Measurements from ENCODE around the gene CDH8.

DNA sequence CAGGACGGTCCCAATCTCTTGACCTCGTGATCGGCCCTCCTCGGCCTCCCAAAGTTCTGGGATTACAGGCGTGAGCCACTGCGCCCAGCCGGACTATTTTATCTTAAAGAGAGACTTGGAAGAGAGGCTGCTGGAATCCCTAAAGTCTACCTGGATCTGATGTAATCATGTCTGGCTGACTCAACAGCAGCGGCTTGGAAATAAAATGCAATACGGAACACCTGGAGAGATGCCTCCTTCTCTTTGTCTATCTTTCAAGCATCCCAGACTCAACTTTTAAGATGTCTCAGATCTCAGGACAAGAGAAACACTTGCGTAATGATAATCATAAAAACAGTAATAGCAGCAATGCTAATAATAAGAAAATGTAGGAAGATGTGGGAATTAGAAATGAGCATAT is 95.6 kb downstream of the CDH8 start:
- TF ChIP-seq, protein P1, sequence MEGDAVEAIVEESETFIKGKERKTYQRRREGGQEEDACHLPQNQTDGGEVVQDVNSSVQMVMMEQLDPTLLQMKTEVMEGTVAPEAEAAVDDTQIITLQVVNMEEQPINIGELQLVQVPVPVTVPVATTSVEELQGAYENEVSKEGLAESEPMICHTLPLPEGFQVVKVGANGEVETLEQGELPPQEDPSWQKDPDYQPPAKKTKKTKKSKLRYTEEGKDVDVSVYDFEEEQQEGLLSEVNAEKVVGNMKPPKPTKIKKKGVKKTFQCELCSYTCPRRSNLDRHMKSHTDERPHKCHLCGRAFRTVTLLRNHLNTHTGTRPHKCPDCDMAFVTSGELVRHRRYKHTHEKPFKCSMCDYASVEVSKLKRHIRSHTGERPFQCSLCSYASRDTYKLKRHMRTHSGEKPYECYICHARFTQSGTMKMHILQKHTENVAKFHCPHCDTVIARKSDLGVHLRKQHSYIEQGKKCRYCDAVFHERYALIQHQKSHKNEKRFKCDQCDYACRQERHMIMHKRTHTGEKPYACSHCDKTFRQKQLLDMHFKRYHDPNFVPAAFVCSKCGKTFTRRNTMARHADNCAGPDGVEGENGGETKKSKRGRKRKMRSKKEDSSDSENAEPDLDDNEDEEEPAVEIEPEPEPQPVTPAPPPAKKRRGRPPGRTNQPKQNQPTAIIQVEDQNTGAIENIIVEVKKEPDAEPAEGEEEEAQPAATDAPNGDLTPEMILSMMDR (conservative IDR thresholded peaks at IDR 0.05; ENCODE audit: low read depth, low read length): no peak
- no peak for TF ChIP-seq EZH2 (IDR thresholded peaks at IDR 0.05; ENCODE audit: borderline replicate concordance, low read depth, low read length, poor library complexity, severe bottlenecking)

Data from A673 (cell line).